H1 (cell line): ENCODE measurements around the gene HHIPL2. TPM values are rescaled to one million over a fixed set of nuclear protein-coding genes. Genes with fewer than 3 reads are reported as not detected.

ENCODE experiments used
- EP300 ChIP-seq, 2 experiments: IDR thresholded peaks; 1 replicate in 1 of 2; 2 replicates in 1 of 2; pipeline ENCODE4 v1.6.1; 2011 to 2012; ENCODE audit warnings: low read depth in 2 of 2, low read length in 2 of 2, mild to moderate bottlenecking in 2 of 2, borderline replicate concordance in 1 of 2, inconsistent platforms in 1 of 2, moderate library complexity in 1 of 2
- polyA plus RNA-seq, 7 experiments: library from polyadenylated mRNA; depleted of rRNA in 3 of 7; stranded (reverse) in 5 of 7; unstranded in 2 of 7; fragments of >200 nt in 5 of 7; fragments of 200-250 nt in 2 of 7; gene quantifications; 1 replicate in 5 of 7; 2 replicates in 1 of 7; 4 replicates in 1 of 7; pipeline versions ENCODE4 v1.2.1 to v1.2.3, GENCODE V29; 2011 to 2013; ENCODE audit warnings: missing spikeins in 2 of 7, mixed read lengths in 2 of 7
- total RNA-seq: library from RNA; stranded (reverse); fragmentation: NEBNext Ultra II Directional; extraction: Animal tissue kit (Norgen Biotek cat#: 25700); gene quantifications from 2 replicates; pipeline ENCODE4 v1.2.1, GENCODE V29; 2021

Gene HHIPL2
- total and polyA plus RNA-seq, 2 of the 8 experiments (the other 6 are each of a cell fraction or from before 2014, with no cell fraction given): 0.08 TPM; not detected in 1

- TF ChIP-seq EP300 (IDR thresholded peaks at IDR 0.05; ENCODE audit: borderline replicate concordance in 1 of 2, low read depth in 2 of 2, low read length in 2 of 2): no peak
- TF ChIP-seq, all 59 proteins: peak for 0
Measured at GRCh38 chr1:222539951-222540597, 7.8 kb downstream of the HHIPL2 start (continued).
